K562 (cell line): Measurements from ENCODE around the gene LPA. TPM values are rescaled to one million over a fixed set of nuclear protein-coding genes. Genes with fewer than 3 reads are reported as not detected.
A peak's percentile ranks its signal among the peaks of the same experiment; 100 is the strongest.

Experiments used
- E2F8 ChIP-seq: fragments of 450-650 bp; IDR thresholded peaks from 2 replicates; pipeline ENCODE4 v1.7.1; 2018; ENCODE audit warnings: mild to moderate bottlenecking, low read depth; ENCODE audit not compliant: partially characterized antibody
- GABPA ChIP-seq: fragments of 200-800 bp; sonication (Bioruptor generic); conservative IDR thresholded peaks from 2 replicates; pipeline ENCODE4 v1.6.1; 2016; ENCODE audit warnings: low read depth, missing genetic modification characterization, missing compliant biosample characterization
- GABPB2 ChIP-seq: fragments of 250-450 bp; sonication (Bioruptor Pico); conservative IDR thresholded peaks from 2 replicates; pipeline ENCODE4 v1.5.1; 2021; ENCODE audit warnings: mild to moderate bottlenecking
- HDAC2 ChIP-seq: fragments of 450-650 bp; IDR thresholded peaks from 2 replicates; pipeline ENCODE4 v1.6.1; 2016; ENCODE audit warnings: mild to moderate bottlenecking
- KLF16 ChIP-seq: IDR thresholded peaks from 2 replicates; pipeline ENCODE4 v1.6.1; 2016; ENCODE audit warnings: antibody characterized with exemption
- MXD1 ChIP-seq: fragments of 250-450 bp; sonication (Bioruptor Pico); IDR thresholded peaks from 2 replicates; pipeline ENCODE4 v1.8.0; 2021; ENCODE audit warnings: borderline replicate concordance, mild to moderate bottlenecking, moderate library complexity; ENCODE audit not compliant: poor library complexity, severe bottlenecking
- SIX5 ChIP-seq, 2 experiments: IDR thresholded peaks; 2 replicates each; pipeline ENCODE4 v1.6.1; 2011; ENCODE audit warnings: low read length in 2 of 2, borderline replicate concordance in 1 of 2, low read depth in 1 of 2, mild to moderate bottlenecking in 1 of 2, moderate library complexity in 1 of 2; ENCODE audit not compliant: insufficient read depth in 1 of 2
- TAF7 ChIP-seq: fragments of 450-650 bp; IDR thresholded peaks from 2 replicates; pipeline ENCODE4 v1.6.1; 2016; ENCODE audit warnings: missing genetic modification characterization, missing compliant biosample characterization
- TAL1 ChIP-seq: fragments of 450-650 bp; IDR thresholded peaks from 2 replicates; pipeline ENCODE4 v1.6.1; 2016; ENCODE audit warnings: mild to moderate bottlenecking
- ZNF253 ChIP-seq: fragments of 250-450 bp; sonication (Bioruptor Pico); conservative IDR thresholded peaks from 2 replicates; pipeline ENCODE4 v1.6.1; 2021; ENCODE audit warnings: mild to moderate bottlenecking
- ZNF274 ChIP-seq: IDR thresholded peaks from 2 replicates; pipeline ENCODE4 v1.6.1; 2011; ENCODE audit warnings: low read depth, mild to moderate bottlenecking, low read length, moderate library complexity, borderline replicate concordance
- ZNF280B ChIP-seq: fragments of 250-450 bp; sonication (Bioruptor Pico); IDR thresholded peaks from 2 replicates; pipeline ENCODE4 v1.5.1; 2021; ENCODE audit warnings: mild to moderate bottlenecking
- polyA plus RNA-seq, 8 experiments: library from polyadenylated mRNA; depleted of rRNA in 4 of 8; stranded (reverse) in 5 of 8; unstranded in 3 of 8; fragments of >200 nt; fragmentation: Nextera tagmentation in 2 of 8; fragmentation: Illumina TruSeq in 1 of 8; extraction: Ambion mirVana in 2 of 8; extraction: Trizol in 1 of 8; gene quantifications; 2 replicates each; pipeline versions ENCODE4 v1.2.1 to v1.2.3, GENCODE V29; 2011 to 2014; ENCODE audit warnings: inconsistent platforms in 1 of 8, missing spikeins in 1 of 8
- total RNA-seq, 7 experiments: library from RNA; depleted of rRNA in 6 of 7; stranded (reverse); fragments of >200 nt in 6 of 7; fragmentation: Illumina TruSeq in 2 of 7; extraction: Trizol in 2 of 7; gene quantifications; 2 replicates each; pipeline versions ENCODE4 v1.2.1 to v1.2.3, GENCODE V29; 2011 to 2021; ENCODE audit warnings: low replicate concordance in 1 of 7
- TF ChIP-seq, protein P1 (sequence below): sonication (generic); formaldehyde crosslinking; IDR thresholded peaks from 2 replicates; pipeline ENCODE4 v1.8.1; 2023; ENCODE audit warnings: mild to moderate bottlenecking, missing genetic modification reagents
- TF ChIP-seq, protein P2 (sequence below): fragments of 250-450 bp; sonication (Bioruptor Pico); IDR thresholded peaks from 2 replicates; pipeline ENCODE4 v1.5.0; 2022; ENCODE audit warnings: mild to moderate bottlenecking
- TF ChIP-seq, protein P3 (sequence below): IDR thresholded peaks from 2 replicates; pipeline ENCODE4 v1.6.1; 2016; ENCODE audit warnings: missing genetic modification characterization, missing compliant biosample characterization

LPA gene
- total and polyA plus RNA-seq, 9 of the 15 experiments (the other 6 are each of a cell fraction or from before 2014, with no cell fraction given) = 0.01 to 0.18 (median 0.07) TPM; not detected in 6

DNA sequence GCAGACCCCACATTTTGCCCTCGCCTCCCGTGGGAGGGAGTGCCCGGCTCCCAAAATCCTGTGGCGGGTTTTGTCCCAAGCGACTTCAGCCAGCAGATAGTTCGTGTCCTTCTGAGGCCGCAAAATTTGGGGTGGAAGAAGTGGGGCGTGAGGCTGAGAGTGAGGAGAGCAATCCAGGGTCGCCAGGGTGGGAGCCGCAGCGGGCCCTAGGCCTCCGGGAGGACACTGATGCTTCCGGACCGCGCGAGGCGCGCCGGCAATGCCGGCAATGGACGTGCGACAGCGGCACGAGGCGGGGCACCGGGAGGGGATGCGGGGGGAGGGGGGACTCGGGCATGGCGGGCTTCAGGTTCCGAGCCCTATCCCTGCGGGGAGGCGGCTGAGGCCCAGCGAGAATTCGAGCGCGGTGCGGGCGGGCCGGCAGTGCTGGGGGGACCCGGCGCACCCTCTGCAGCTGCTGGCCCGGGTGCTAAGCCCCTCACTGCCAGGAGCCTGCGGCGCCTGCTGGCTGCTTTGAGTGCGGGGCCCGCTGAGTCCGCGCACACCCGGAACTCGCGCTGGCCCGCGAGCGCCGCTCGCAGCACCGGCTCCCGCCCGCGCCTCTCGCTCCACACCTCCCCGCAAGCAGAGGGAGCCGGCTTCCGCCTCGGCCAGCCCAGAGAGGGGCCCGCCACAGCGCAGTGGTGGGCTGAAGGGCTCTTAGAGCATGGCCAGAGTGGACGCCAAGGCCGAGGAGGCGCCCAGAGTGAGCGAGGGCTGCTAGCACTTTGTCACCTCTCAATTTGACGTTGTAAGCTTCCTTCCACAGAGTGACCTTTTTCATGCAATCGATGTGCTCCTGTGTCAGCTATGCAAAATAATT lies 143.8 kb downstream of the LPA start (continued):
- TF ChIP-seq E2F8 (peak; percentile 18), TAL1 (no peak), MXD1 (CRISPR knock-in tag) (no peak), GABPA (tag) (peak; percentile 80), TAF7 (no peak), ZNF274 (no peak), ZNF280B (CRISPR knock-in tag) (no peak), HDAC2 (peak; percentile 72; the same call in 1 of the 2 replicates), GABPB2 (CRISPR knock-in tag) (no peak), ZNF253 (CRISPR knock-in tag) (no peak), KLF16 (peak; percentile 56; the same call in 1 of the 2 replicates), SIX5 (IDR thresholded peaks at IDR 0.05; ENCODE audit: borderline replicate concordance in 1 of 2, insufficient read depth in 1 of 2, low read depth in 1 of 2, low read length in 2 of 2) (no peak)
- TF ChIP-seq, protein P1, sequence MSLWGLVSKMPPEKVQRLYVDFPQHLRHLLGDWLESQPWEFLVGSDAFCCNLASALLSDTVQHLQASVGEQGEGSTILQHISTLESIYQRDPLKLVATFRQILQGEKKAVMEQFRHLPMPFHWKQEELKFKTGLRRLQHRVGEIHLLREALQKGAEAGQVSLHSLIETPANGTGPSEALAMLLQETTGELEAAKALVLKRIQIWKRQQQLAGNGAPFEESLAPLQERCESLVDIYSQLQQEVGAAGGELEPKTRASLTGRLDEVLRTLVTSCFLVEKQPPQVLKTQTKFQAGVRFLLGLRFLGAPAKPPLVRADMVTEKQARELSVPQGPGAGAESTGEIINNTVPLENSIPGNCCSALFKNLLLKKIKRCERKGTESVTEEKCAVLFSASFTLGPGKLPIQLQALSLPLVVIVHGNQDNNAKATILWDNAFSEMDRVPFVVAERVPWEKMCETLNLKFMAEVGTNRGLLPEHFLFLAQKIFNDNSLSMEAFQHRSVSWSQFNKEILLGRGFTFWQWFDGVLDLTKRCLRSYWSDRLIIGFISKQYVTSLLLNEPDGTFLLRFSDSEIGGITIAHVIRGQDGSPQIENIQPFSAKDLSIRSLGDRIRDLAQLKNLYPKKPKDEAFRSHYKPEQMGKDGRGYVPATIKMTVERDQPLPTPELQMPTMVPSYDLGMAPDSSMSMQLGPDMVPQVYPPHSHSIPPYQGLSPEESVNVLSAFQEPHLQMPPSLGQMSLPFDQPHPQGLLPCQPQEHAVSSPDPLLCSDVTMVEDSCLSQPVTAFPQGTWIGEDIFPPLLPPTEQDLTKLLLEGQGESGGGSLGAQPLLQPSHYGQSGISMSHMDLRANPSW (CRISPR knock-in tag) = no peak
- TF ChIP-seq, protein P2, sequence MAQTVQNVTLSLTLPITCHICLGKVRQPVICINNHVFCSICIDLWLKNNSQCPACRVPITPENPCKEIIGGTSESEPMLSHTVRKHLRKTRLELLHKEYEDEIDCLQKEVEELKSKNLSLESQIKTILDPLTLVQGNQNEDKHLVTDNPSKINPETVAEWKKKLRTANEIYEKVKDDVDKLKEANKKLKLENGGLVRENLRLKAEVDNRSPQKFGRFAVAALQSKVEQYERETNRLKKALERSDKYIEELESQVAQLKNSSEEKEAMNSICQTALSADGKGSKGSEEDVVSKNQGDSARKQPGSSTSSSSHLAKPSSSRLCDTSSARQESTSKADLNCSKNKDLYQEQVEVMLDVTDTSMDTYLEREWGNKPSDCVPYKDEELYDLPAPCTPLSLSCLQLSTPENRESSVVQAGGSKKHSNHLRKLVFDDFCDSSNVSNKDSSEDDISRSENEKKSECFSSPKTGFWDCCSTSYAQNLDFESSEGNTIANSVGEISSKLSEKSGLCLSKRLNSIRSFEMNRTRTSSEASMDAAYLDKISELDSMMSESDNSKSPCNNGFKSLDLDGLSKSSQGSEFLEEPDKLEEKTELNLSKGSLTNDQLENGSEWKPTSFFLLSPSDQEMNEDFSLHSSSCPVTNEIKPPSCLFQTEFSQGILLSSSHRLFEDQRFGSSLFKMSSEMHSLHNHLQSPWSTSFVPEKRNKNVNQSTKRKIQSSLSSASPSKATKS (CRISPR knock-in tag) = no peak
- TF ChIP-seq, protein P3, sequence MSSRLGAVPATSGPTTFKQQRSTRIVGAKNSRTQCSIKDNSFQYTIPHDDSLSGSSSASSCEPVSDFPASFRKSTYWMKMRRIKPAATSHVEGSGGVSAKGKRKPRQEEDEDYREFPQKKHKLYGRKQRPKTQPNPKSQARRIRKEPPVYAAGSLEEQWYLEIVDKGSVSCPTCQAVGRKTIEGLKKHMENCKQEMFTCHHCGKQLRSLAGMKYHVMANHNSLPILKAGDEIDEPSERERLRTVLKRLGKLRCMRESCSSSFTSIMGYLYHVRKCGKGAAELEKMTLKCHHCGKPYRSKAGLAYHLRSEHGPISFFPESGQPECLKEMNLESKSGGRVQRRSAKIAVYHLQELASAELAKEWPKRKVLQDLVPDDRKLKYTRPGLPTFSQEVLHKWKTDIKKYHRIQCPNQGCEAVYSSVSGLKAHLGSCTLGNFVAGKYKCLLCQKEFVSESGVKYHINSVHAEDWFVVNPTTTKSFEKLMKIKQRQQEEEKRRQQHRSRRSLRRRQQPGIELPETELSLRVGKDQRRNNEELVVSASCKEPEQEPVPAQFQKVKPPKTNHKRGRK (tag) = no peak
